K562 (cell line): ENCODE measurements around the gene EXOC3.

Source experiments
- CBX3 ChIP-seq, 2 experiments: IDR thresholded peaks; 1 replicate in 1 of 2; 2 replicates in 1 of 2; pipeline ENCODE4 v1.6.1; 2012; ENCODE audit warnings: inconsistent platforms in 2 of 2, low read length in 2 of 2, borderline replicate concordance in 1 of 2, control low read depth in 1 of 2
- CHD2 ChIP-seq: IDR thresholded peaks from 2 replicates; pipeline ENCODE4 v1.6.1; 2011; ENCODE audit warnings: low read depth, low read length
- ELF1 ChIP-seq: fragments of 200-800 bp; sonication (Bioruptor generic); IDR thresholded peaks from 2 replicates; pipeline ENCODE4 v1.6.1; 2016; ENCODE audit warnings: missing genetic modification characterization, missing compliant biosample characterization
- POLR2A ChIP-seq: fragments of 450-650 bp; conservative IDR thresholded peaks from 2 replicates; pipeline ENCODE4 v1.6.1; 2016
- TF ChIP-seq, protein P1 (sequence below), 2 experiments: fragments of 450-650 bp; conservative IDR thresholded peaks; 2 replicates each; pipeline ENCODE4 v1.6.1; 2017; ENCODE audit warnings: mild to moderate bottlenecking in 2 of 2, moderate library complexity in 2 of 2

DNA sequence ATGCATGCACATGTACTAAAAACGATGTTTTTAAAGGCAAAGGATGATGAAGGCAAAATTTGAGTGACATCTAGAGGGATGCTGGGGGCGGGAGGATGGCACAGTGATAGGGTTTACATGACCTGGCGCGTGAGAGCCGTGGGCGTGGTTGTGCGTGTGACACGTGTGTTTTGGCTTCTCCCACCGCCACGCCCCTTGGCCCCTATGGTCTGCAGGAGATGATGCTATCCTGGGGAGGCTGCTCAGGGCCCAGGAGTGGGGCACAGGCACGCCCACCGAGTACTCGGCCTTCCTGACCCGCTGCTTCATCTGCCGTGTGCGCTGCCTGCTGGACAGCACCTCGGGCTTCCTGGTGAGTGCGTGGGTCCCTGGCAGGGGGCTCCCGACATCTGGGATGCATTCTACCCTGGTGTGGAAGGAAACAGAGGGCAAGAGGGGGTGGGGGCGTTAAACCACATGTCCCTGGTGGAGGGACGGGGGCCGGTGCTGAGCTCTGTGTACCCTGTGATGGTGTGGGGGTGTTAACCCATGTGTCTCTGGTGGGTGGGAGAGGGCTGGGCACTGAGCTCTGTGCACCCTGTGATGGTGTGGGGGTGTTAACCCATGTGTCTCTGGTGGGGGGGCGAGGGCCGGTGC is 19.2 kb upstream of the EXOC3 start:
- TF ChIP-seq ELF1 (tag), result no peak
- TF ChIP-seq CHD2, result no peak
- no peak for TF ChIP-seq POLR2A
- TF ChIP-seq, protein P1, sequence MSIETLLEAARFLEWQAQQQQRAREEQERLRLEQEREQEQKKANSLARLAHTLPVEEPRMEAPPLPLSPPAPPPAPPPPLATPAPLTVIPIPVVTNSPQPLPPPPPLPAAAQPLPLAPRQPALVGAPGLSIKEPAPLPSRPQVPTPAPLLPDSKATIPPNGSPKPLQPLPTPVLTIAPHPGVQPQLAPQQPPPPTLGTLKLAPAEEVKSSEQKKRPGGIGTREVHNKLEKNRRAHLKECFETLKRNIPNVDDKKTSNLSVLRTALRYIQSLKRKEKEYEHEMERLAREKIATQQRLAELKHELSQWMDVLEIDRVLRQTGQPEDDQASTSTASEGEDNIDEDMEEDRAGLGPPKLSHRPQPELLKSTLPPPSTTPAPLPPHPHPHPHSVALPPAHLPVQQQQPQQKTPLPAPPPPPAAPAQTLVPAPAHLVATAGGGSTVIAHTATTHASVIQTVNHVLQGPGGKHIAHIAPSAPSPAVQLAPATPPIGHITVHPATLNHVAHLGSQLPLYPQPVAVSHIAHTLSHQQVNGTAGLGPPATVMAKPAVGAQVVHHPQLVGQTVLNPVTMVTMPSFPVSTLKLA (conservative IDR thresholded peaks at IDR 0.05), result no peak
- TF ChIP-seq CBX3 (IDR thresholded peaks at IDR 0.05; ENCODE audit: borderline replicate concordance in 1 of 2, low read length in 2 of 2), result no peak
